Ramos (cell line): ENCODE measurements around the gene ZNF821.
"Not testable (repeated sequence)": the region's sequence is repeated elsewhere in the genome, so short reads cannot be mapped to it uniquely, and the experiment has no call there.

Source experiments
- in situ Hi-C: fragments of 300-500 bp; cut with MboI; formaldehyde crosslinking; loops from one replicate; pipeline ENCODE4 v1.14.3; 2022; ENCODE audit warnings: low sequenced_read_pairs; ENCODE audit not compliant: unreplicated experiment

Gene ZNF821

GRCh38 chr16:71826533-71827017 is 57.4 kb downstream of the ZNF821 start:
- in situ Hi-C loops: no loop called here

- in situ Hi-C loops: not testable (repeated sequence)
These were observed 66.9 kb downstream of the ZNF821 start for GRCh38 chr16:71817155-71817500.

GRCh38 chr16:71811261-71811803 is 72.7 kb downstream of the ZNF821 start:
- in situ Hi-C loops: no loop called here

DNA sequence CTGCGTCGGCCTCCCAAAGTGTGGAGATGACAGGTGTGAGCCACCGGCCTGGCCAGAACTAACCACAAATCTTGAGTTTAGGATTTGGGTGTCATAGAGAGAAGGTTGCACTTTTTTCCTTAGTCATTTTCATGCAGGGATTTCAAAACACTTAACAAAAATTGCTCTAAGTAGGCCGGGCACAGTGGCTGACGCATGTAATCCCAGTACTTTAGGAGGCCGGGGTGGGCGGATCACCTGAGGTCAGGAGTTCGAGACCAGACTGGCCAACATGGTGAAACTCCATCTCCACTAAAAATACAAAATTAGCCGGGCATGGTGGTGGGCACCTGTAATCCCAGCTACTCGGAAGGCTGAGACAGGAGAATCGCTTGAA is 73.8 kb downstream of the ZNF821 start:
- in situ Hi-C loops: not testable (repeated sequence)
